Activated naive CD4-positive, alpha-beta T cell treated with anti-CD3 and anti-CD28 coated beads, Interleukin-2, amount 50 U/mL, for 72 hours (primary cell): Measurements from ENCODE around the gene RHPN2. TPM values are rescaled to one million over a fixed set of nuclear protein-coding genes. Genes with fewer than 3 reads are reported as not detected.
"Not testable (repeated sequence)": the region's sequence is repeated elsewhere in the genome, so short reads cannot be mapped to it uniquely, and the experiment has no call there.

Experiments
- ATAC-seq, 2 donors: fragments of 150-1000 bp; cut with Tn5 transposase; 2 replicates each; pipeline ENCODE4 v1.10.0; 2021; ENCODE audit warnings: mild to moderate bottlenecking in 2 of 2, moderate library complexity in 2 of 2
- DNase-seq, 2 donors: peaks; one replicate each; pipeline ENCODE4 v3.0.0; 2021 to 2022; ENCODE audit warnings: low spot score in 2 of 2
- H3K27ac Mint-ChIP-seq, 2 donors: one replicate each; pipeline ENCODE4 v1.8.0; 2022; ENCODE audit warnings: mild to moderate bottlenecking in 2 of 2, mixed read lengths in 2 of 2
- H3K36me3 Mint-ChIP-seq, 2 donors: one replicate each; pipeline ENCODE4 v1.8.0; 2022; ENCODE audit warnings: mixed read lengths in 2 of 2
- H3K9me3 Mint-ChIP-seq, 2 donors: one replicate each; pipeline ENCODE4 v1.8.0; 2022; ENCODE audit warnings: mixed read lengths in 2 of 2
- total RNA-seq, 2 donors: library from RNA; stranded (reverse); gene quantifications; one replicate each; pipeline ENCODE4 v1.2.3, GENCODE V29; 2022

The RHPN2 gene
- total RNA-seq, 2 donors from 2014 or later, result 2.0 to 4.7 TPM

DNA sequence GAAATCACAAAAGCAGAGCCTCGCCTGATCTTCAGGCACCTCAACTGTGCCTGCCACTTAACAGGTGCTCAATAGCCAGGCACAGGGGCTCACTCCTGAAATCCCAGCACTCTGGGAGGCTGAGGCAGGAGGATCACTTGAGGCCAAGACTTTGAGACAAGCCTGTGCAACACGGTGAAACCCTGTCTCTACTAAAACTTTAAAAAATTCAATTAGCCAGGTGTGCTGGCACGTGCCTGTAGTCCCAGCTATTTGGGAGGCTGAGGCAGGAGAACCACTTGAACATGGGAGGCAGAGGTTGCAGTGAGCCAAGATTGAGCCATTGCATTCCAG is 22.9 kb downstream of the RHPN2 start:
- not testable (repeated sequence) for H3K27ac Mint-ChIP-seq, H3K9me3 Mint-ChIP-seq, DNase-seq, H3K36me3 Mint-ChIP-seq, ATAC-seq

- no peak overlapping the region for H3K27ac Mint-ChIP-seq
- DNase-seq, result no peak
- no peak for ATAC-seq
- H3K36me3 Mint-ChIP-seq, result peaks cover 0 to 6% of the 10 kb centered on the region in 2 donors
- H3K9me3 Mint-ChIP-seq, result no peaks in the 10 kb centered on the region
Observed at GRCh38 chr19:33040994-33041827, 23.5 kb downstream of the RHPN2 start.

GRCh38 chr19:33039815-33040214 is 24.9 kb downstream of the RHPN2 start:
- DNase-seq (no peak), ATAC-seq (no peak)
- no peaks in the 10 kb centered on the region for H3K9me3 Mint-ChIP-seq
- no peak overlapping the region for H3K27ac Mint-ChIP-seq
- H3K36me3 Mint-ChIP-seq, result peaks cover 0 to 6% of the 10 kb centered on the region in 2 donors

DNA sequence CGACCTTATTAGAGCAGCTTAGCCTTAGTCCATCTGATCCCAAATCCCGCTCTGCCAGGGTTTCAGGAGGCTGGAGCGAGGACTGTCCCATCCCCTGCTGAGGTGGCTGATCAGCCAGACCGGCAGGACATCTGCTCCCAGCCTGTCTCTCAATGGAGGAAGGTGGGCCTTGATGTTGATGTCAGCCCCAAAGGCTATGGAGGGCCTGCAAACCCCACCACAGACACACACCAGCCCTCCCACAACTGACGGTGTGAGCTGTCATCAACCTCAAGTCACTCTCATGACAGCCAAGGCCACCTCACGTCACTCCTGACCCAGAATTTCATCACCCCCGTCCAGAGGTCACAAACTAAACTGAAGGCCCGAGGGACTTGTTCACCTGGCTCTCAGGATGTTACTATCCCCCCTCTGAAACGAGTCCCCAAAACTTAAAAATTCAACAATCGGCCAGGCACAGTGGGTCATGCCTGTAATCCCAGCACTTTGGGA is 25.5 kb downstream of the RHPN2 start:
- no peak for DNase-seq
- Mint-ChIP-seq H3K36me3 (peaks cover 0 to 6% of the 10 kb centered on the region in 2 donors), H3K9me3 (no peaks in the 10 kb centered on the region), H3K27ac (no peak overlapping the region)
- no peak for ATAC-seq

DNA sequence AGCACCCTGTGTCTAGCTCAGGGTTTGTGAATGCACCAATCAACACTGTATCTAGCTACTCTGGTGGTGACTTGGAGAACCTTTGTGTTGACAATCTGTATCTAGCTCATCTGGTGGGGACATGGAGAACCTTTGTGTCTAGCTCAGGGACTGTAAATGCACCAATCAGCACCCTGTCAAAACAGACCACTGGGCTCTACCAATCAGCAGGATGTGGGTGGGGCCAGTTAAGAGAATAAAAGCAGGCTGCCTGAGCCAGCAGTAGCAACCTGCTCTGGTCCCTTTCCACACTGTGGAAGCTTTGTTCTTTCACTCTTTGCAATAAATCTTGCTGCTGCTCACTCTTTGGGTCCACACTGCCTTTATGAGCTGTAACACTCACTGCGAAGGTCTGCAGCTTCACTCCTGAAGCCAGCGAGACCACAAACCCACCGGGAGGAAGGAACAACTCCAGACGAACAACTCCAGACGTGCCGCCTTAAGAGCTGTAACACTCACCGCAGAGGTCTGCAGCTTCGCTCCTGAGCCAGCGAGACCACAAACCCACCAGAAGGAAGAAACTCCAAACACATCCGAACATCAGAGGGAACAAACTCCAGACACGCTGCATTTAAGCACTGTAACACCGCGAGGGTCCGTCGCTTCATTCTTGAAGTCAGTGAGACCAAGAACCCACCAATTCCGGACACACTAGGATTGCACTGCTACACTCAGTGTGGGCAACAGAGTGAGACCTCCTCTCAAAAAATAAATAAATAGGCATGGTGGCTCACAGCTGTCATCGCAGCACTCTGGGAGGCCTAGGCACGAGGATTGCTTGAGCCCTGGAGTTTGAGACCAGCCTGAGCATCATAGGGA is 27.3 kb downstream of the RHPN2 start:
- ATAC-seq, result peak; percentile 37 to 39
- DNase-seq, result peak in 1 of 2 donors; percentile 6
- not testable (repeated sequence) for H3K36me3 Mint-ChIP-seq, H3K9me3 Mint-ChIP-seq
- peak overlapping the region; percentile 75 to 90 for H3K27ac Mint-ChIP-seq

DNA sequence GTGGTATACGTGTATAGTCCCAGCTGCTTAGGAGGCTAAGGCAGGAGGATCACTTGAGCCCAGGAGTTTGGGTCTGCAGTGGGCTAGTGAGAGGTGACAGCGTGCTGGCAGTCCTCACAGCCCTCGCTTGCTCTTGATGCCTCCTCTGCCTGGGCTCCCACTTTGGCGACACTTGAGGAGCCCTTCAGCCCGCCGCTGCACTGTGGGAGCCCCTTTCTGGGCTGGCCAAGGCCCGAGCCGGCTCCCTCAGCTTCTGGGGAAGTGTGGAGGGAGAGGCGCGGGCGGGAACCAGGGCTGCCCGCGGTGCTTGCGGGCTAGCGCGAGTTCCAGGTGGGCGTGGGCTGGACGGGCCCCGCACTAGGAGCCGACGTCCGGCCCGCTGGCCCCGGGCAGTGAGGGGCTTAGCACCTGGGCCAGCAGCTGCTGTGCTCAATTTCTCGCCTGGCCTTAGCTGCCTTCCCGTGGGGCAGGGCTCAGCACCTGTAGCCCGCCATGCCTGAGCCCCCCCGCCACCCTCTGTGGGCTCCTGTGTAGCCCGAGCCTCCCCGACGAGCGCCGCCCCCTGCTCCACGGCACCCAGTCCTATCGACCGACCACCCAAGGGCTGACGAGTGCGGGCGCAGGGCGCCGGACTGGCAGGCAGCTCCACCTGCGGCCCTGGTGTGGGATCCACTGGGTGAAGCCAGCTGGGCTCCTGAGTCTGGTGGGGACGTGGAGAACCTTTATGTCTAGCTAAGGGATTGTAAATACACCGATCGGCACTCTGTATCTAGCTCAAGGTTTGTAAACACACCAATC is 28.1 kb downstream of the RHPN2 start:
- ATAC-seq, H3K36me3 Mint-ChIP-seq, DNase-seq, H3K9me3 Mint-ChIP-seq: not testable (repeated sequence)
- peak overlapping the region in 1 of 2 donors; percentile 75 for H3K27ac Mint-ChIP-seq

DNA sequence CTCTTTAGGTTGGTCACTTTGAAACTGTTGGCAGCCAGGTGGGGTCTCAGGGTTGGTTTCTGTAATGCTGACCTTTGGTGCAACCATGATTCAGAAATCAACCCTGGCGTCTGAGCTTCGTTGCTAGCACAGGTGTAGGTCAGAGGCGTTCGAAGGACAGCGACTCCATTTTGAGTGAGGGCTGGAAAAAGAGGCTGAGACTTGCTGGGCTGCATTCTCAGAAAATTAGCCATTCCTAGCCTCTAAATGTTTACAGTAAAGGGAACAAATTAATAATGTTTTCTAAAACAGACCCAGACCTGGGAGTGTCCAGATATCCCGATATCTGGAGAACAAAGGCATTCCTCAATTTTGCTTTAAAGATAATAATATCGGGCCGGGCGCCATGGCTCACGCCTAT is 29.2 kb downstream of the RHPN2 start:
- Mint-ChIP-seq H3K36me3 (peaks cover 0 to 6% of the 10 kb centered on the region in 2 donors), H3K27ac (no peak overlapping the region), H3K9me3 (no peaks in the 10 kb centered on the region)
- DNase-seq, result no peak
- ATAC-seq, result no peak

DNA sequence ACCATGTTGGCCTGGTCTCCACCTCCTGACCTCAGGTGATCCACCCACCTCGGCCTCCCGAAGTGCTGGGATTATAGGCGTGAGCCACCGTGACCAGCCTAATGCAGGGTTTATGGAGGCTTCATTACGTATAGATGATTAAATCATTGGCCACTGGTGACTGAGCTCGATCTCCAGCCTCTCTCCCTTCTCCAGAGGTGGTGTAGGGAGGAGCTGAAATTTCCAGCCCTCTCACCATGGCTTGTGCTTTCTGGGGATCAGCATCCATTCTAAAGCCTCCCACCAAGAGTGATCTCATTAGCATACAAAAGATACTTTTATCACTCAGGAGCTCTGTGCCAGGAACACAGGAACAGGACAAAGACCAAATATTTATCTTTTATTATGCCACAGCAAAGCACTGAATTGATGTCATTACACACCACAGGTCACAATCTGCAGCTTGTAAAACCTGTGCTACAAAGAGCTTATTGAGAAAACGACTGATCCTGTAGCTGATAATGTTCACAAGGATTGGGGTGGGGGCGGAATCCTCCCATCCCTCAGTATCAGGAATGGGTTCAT is 32.4 kb downstream of the RHPN2 start:
- Mint-ChIP-seq H3K27ac (no peak overlapping the region), H3K9me3 (peaks cover 3 to 4% of the 10 kb centered on the region in 2 donors)

GRCh38 chr19:33029746-33030303 is 34.9 kb downstream of the RHPN2 start:
- DNase-seq (no peak), ATAC-seq (no peak)
- Mint-ChIP-seq H3K9me3 (peaks cover 3 to 4% of the 10 kb centered on the region in 2 donors), H3K36me3 (peaks cover 0 to 6% of the 10 kb centered on the region in 2 donors), H3K27ac (no peak overlapping the region)

More for the DNA sequence above, 32.4 kb downstream of the RHPN2 start:
- peaks cover 0 to 9% of the 10 kb centered on the region in 2 donors for H3K36me3 Mint-ChIP-seq
- DNase-seq (no peak), ATAC-seq (no peak)

GRCh38 chr19:33026602-33027001 is 38.1 kb downstream of the RHPN2 start:
- not testable (repeated sequence) for H3K36me3 Mint-ChIP-seq, ATAC-seq, H3K27ac Mint-ChIP-seq, H3K9me3 Mint-ChIP-seq, DNase-seq

- not testable (repeated sequence) for ATAC-seq, DNase-seq, H3K9me3 Mint-ChIP-seq, H3K36me3 Mint-ChIP-seq
- H3K27ac Mint-ChIP-seq, result peak overlapping the region in 1 of 2 donors; percentile 9
Observed at GRCh38 chr19:33025468-33026238, 39.0 kb downstream of the RHPN2 start.

DNA sequence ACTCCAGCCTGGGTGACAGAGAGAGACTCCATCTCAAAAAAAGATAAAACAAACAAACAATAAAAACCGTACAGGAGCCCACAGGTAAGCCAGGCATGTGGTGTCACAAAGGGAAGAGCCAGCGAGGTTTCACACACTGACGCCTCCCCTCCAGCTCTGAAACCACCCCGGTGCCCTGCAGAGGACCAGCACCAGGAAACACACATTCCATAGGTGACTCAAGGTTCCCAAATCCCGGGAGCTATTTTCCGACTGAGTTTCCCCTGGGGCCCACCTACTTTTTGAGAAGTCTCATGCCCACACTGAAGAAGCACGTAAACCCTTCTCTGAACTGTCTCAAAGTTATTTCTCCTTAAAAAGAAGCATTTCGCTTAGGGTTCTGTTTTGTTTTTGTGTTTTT is 40.3 kb downstream of the RHPN2 start:
- H3K36me3 Mint-ChIP-seq, result peaks cover 0 to 6% of the 10 kb centered on the region in 2 donors
- ATAC-seq, result no peak
- no peak for DNase-seq
- no peak overlapping the region for H3K27ac Mint-ChIP-seq
- peaks cover 3 to 4% of the 10 kb centered on the region in 2 donors for H3K9me3 Mint-ChIP-seq

- Mint-ChIP-seq H3K9me3 (no peaks in the 10 kb centered on the region), H3K27ac (no peak overlapping the region), H3K36me3 (no peaks in the 10 kb centered on the region)
- DNase-seq (no peak), ATAC-seq (no peak)
Observed at GRCh38 chr19:33022472-33023116, 42.1 kb downstream of the RHPN2 start.

GRCh38 chr19:33010891-33011290 is 53.8 kb downstream of the RHPN2 start:
- not testable (repeated sequence) for DNase-seq, H3K27ac Mint-ChIP-seq, H3K36me3 Mint-ChIP-seq, H3K9me3 Mint-ChIP-seq, ATAC-seq

- ATAC-seq (no peak), DNase-seq (no peak)
- Mint-ChIP-seq H3K27ac (no peak overlapping the region), H3K36me3 (no peaks in the 10 kb centered on the region), H3K9me3 (no peaks in the 10 kb centered on the region)
Observed at GRCh38 chr19:33008738-33009137, 56.0 kb downstream of the RHPN2 start.
